Measurements from ENCODE around the gene SULT6B1.
"Not testable (repeated sequence)": the region's sequence is repeated elsewhere in the genome, so short reads cannot be mapped to it uniquely, and the experiment has no call there.

The SULT6B1 gene

GRCh38 chr2:37188570-37188969 is at the start of gene SULT6B1:
Gene SULT6B1 (minus strand): TSS chr2:37188670. CDS start chr2:37188640, 30 bp downstream.
- Histone ChIP-seq H3K4me1 (ENCODE audit: control insufficient read depth in 1 of 2, insufficient read depth in 2 of 2, low read length in 2 of 2) (peaks cover 0 to 4% of the 10 kb centered on the region in 2 donors), H3K36me3 (ENCODE audit: control insufficient read depth in 1 of 2, insufficient read depth in 2 of 2, low read length in 2 of 2) (no peaks in the 10 kb centered on the region), H3K9ac (ENCODE audit: low read depth in 1 of 2, low read length in 2 of 2) (no peak within 1 kb of the TSS), H3K9me3 (ENCODE audit: control insufficient read depth in 1 of 2, low read length in 2 of 2) (no peaks in the 10 kb centered on the region), H3K4me3 (ENCODE audit: low read depth in 1 of 2, low read length in 2 of 2) (no peak within 1 kb of the TSS), H3K27me3 (ENCODE audit: control insufficient read depth in 1 of 2, insufficient read depth in 2 of 2, low read length in 2 of 2) (no peaks in the 10 kb centered on the region), H3K27ac (ENCODE audit: low read depth, low read length) (no peak within 1 kb of the TSS)

GRCh38 chr2:37232131-37232933 is 43.9 kb upstream of the SULT6B1 start:
- H3K27ac ChIP-seq (ENCODE audit: low read depth, low read length) = peak overlapping the region; percentile 95
- peaks cover 27 to 30% of the 10 kb centered on the region in 2 donors for H3K4me1 ChIP-seq (ENCODE audit: control insufficient read depth in 1 of 2, insufficient read depth in 2 of 2, low read length in 2 of 2)
- no peaks in the 10 kb centered on the region for H3K9me3 ChIP-seq (ENCODE audit: control insufficient read depth in 1 of 2, low read length in 2 of 2)
- H3K36me3 ChIP-seq (ENCODE audit: control insufficient read depth in 1 of 2, insufficient read depth in 2 of 2, low read length in 2 of 2) = peaks cover 12 to 16% of the 10 kb centered on the region in 2 donors
- peak overlapping the region; percentile 90 to 95 for H3K9ac ChIP-seq (ENCODE audit: low read depth in 1 of 2, low read length in 2 of 2)
- H3K27me3 ChIP-seq (ENCODE audit: control insufficient read depth in 1 of 2, insufficient read depth in 2 of 2, low read length in 2 of 2) = no peaks in the 10 kb centered on the region
- H3K4me3 ChIP-seq (ENCODE audit: low read depth in 1 of 2, low read length in 2 of 2) = peak overlapping the region; percentile 85 to 99

GRCh38 chr2:37231241-37232130 is 43.0 kb upstream of the SULT6B1 start, which contains the start of the genes CEBPZ and NDUFAF7:
Gene CEBPZ (minus strand): TSS chr2:37231596. CDS start chr2:37231567, 29 bp downstream.
Gene NDUFAF7 (plus strand): TSS chr2:37231658. CDS start chr2:37231706, 48 bp downstream.
- Histone ChIP-seq H3K9me3 (ENCODE audit: control insufficient read depth in 1 of 2, low read length in 2 of 2) (no peaks in the 10 kb centered on the region), H3K36me3 (ENCODE audit: control insufficient read depth in 1 of 2, insufficient read depth in 2 of 2, low read length in 2 of 2) (peaks cover 13 to 20% of the 10 kb centered on the region in 2 donors)

GRCh38 chr2:37230581-37230980 is 42.1 kb upstream of the SULT6B1 start:
- peak overlapping the region; percentile 90 to 95 for H3K9ac ChIP-seq (ENCODE audit: low read depth in 1 of 2, low read length in 2 of 2)
- peak overlapping the region; percentile 85 to 99 for H3K4me3 ChIP-seq (ENCODE audit: low read depth in 1 of 2, low read length in 2 of 2)
- peaks cover 13 to 20% of the 10 kb centered on the region in 2 donors for H3K36me3 ChIP-seq (ENCODE audit: control insufficient read depth in 1 of 2, insufficient read depth in 2 of 2, low read length in 2 of 2)
- no peaks in the 10 kb centered on the region for H3K9me3 ChIP-seq (ENCODE audit: control insufficient read depth in 1 of 2, low read length in 2 of 2)
- no peaks in the 10 kb centered on the region for H3K27me3 ChIP-seq (ENCODE audit: control insufficient read depth in 1 of 2, insufficient read depth in 2 of 2, low read length in 2 of 2)
- peak overlapping the region; percentile 95 for H3K27ac ChIP-seq (ENCODE audit: low read depth, low read length)
- peaks cover 30 to 32% of the 10 kb centered on the region in 2 donors for H3K4me1 ChIP-seq (ENCODE audit: control insufficient read depth in 1 of 2, insufficient read depth in 2 of 2, low read length in 2 of 2)

More at GRCh38 chr2:37231241-37232130, 43.0 kb upstream of the SULT6B1 start, which contains the start of the genes CEBPZ and NDUFAF7:
- peak within 1 kb of the TSS; percentile 90 to 95 for H3K9ac ChIP-seq (ENCODE audit: low read depth in 1 of 2, low read length in 2 of 2)
- peaks cover 30 to 32% of the 10 kb centered on the region in 2 donors for H3K4me1 ChIP-seq (ENCODE audit: control insufficient read depth in 1 of 2, insufficient read depth in 2 of 2, low read length in 2 of 2)
- H3K4me3 ChIP-seq (ENCODE audit: low read depth in 1 of 2, low read length in 2 of 2) = peak within 1 kb of the TSS; percentile 85 to 99
- no peaks in the 10 kb centered on the region for H3K27me3 ChIP-seq (ENCODE audit: control insufficient read depth in 1 of 2, insufficient read depth in 2 of 2, low read length in 2 of 2)
- H3K27ac ChIP-seq (ENCODE audit: low read depth, low read length) = peak within 1 kb of the TSS; percentile 95

- H3K9me3 ChIP-seq (ENCODE audit: control insufficient read depth in 1 of 2, low read length in 2 of 2) = no peaks in the 10 kb centered on the region
- peaks cover 30 to 32% of the 10 kb centered on the region in 2 donors for H3K4me1 ChIP-seq (ENCODE audit: control insufficient read depth in 1 of 2, insufficient read depth in 2 of 2, low read length in 2 of 2)
- H3K9ac ChIP-seq (ENCODE audit: low read depth in 1 of 2, low read length in 2 of 2) = no peak overlapping the region
- no peak overlapping the region for H3K4me3 ChIP-seq (ENCODE audit: low read depth in 1 of 2, low read length in 2 of 2)
- H3K27me3 ChIP-seq (ENCODE audit: control insufficient read depth in 1 of 2, insufficient read depth in 2 of 2, low read length in 2 of 2) = no peaks in the 10 kb centered on the region
- no peak overlapping the region for H3K27ac ChIP-seq (ENCODE audit: low read depth, low read length)
- H3K36me3 ChIP-seq (ENCODE audit: control insufficient read depth in 1 of 2, insufficient read depth in 2 of 2, low read length in 2 of 2) = peaks cover 17 to 23% of the 10 kb centered on the region in 2 donors
Measured at GRCh38 chr2:37228788-37229187, 40.3 kb upstream of the SULT6B1 start.

- H3K4me1 ChIP-seq (ENCODE audit: control insufficient read depth in 1 of 2, insufficient read depth in 2 of 2, low read length in 2 of 2) = peaks cover 18 to 21% of the 10 kb centered on the region in 2 donors
- H3K9me3 ChIP-seq (ENCODE audit: control insufficient read depth in 1 of 2, low read length in 2 of 2) = no peaks in the 10 kb centered on the region
- H3K36me3 ChIP-seq (ENCODE audit: control insufficient read depth in 1 of 2, insufficient read depth in 2 of 2, low read length in 2 of 2) = peaks cover 22 to 41% of the 10 kb centered on the region in 2 donors
- H3K27ac ChIP-seq (ENCODE audit: low read depth, low read length) = no peak overlapping the region
- H3K4me3 ChIP-seq (ENCODE audit: low read depth in 1 of 2, low read length in 2 of 2) = no peak overlapping the region
- no peaks in the 10 kb centered on the region for H3K27me3 ChIP-seq (ENCODE audit: control insufficient read depth in 1 of 2, insufficient read depth in 2 of 2, low read length in 2 of 2)
- no peak overlapping the region for H3K9ac ChIP-seq (ENCODE audit: low read depth in 1 of 2, low read length in 2 of 2)
Measured at GRCh38 chr2:37226863-37227262, 38.4 kb upstream of the SULT6B1 start.

GRCh38 chr2:37225129-37225528 is 36.7 kb upstream of the SULT6B1 start:
- H3K27me3 ChIP-seq (ENCODE audit: control insufficient read depth in 1 of 2, insufficient read depth in 2 of 2, low read length in 2 of 2); H3K9me3 ChIP-seq (ENCODE audit: control insufficient read depth in 1 of 2, low read length in 2 of 2); H3K4me3 ChIP-seq (ENCODE audit: low read depth in 1 of 2, low read length in 2 of 2); H3K9ac ChIP-seq (ENCODE audit: low read depth in 1 of 2, low read length in 2 of 2); H3K27ac ChIP-seq (ENCODE audit: low read depth, low read length): not testable (repeated sequence)
- Histone ChIP-seq H3K36me3 (ENCODE audit: control insufficient read depth in 1 of 2, insufficient read depth in 2 of 2, low read length in 2 of 2) (peaks cover 22 to 57% of the 10 kb centered on the region in 2 donors), H3K4me1 (ENCODE audit: control insufficient read depth in 1 of 2, insufficient read depth in 2 of 2, low read length in 2 of 2) (peaks cover 10 to 14% of the 10 kb centered on the region in 2 donors)

- peaks cover 0 to 5% of the 10 kb centered on the region in 2 donors for H3K4me1 ChIP-seq (ENCODE audit: control insufficient read depth in 1 of 2, insufficient read depth in 2 of 2, low read length in 2 of 2)
Measured at GRCh38 chr2:37224063-37224462, 35.6 kb upstream of the SULT6B1 start.

GRCh38 chr2:37223131-37223530 is 34.7 kb upstream of the SULT6B1 start:
- no peak overlapping the region for H3K4me3 ChIP-seq (ENCODE audit: low read depth in 1 of 2, low read length in 2 of 2)
- peaks cover 0 to 5% of the 10 kb centered on the region in 2 donors for H3K4me1 ChIP-seq (ENCODE audit: control insufficient read depth in 1 of 2, insufficient read depth in 2 of 2, low read length in 2 of 2)
- peaks cover 23 to 67% of the 10 kb centered on the region in 2 donors for H3K36me3 ChIP-seq (ENCODE audit: control insufficient read depth in 1 of 2, insufficient read depth in 2 of 2, low read length in 2 of 2)
- H3K9me3 ChIP-seq (ENCODE audit: control insufficient read depth in 1 of 2, low read length in 2 of 2) = no peaks in the 10 kb centered on the region
- no peak overlapping the region for H3K9ac ChIP-seq (ENCODE audit: low read depth in 1 of 2, low read length in 2 of 2)
- H3K27ac ChIP-seq (ENCODE audit: low read depth, low read length) = no peak overlapping the region
- H3K27me3 ChIP-seq (ENCODE audit: control insufficient read depth in 1 of 2, insufficient read depth in 2 of 2, low read length in 2 of 2) = no peaks in the 10 kb centered on the region

More at GRCh38 chr2:37224063-37224462, 35.6 kb upstream of the SULT6B1 start:
- Histone ChIP-seq H3K4me3 (ENCODE audit: low read depth in 1 of 2, low read length in 2 of 2) (no peak overlapping the region), H3K9ac (ENCODE audit: low read depth in 1 of 2, low read length in 2 of 2) (no peak overlapping the region), H3K36me3 (ENCODE audit: control insufficient read depth in 1 of 2, insufficient read depth in 2 of 2, low read length in 2 of 2) (peaks cover 27 to 66% of the 10 kb centered on the region in 2 donors), H3K9me3 (ENCODE audit: control insufficient read depth in 1 of 2, low read length in 2 of 2) (no peaks in the 10 kb centered on the region), H3K27me3 (ENCODE audit: control insufficient read depth in 1 of 2, insufficient read depth in 2 of 2, low read length in 2 of 2) (no peaks in the 10 kb centered on the region), H3K27ac (ENCODE audit: low read depth, low read length) (no peak overlapping the region)

Measured in duodenal mucosa (tissue), 2 donors.